Kidney epithelial cell (primary cell): ENCODE data around the gene IGSF11. TPM values are rescaled to one million over a fixed set of nuclear protein-coding genes. Genes with fewer than 3 reads are reported as not detected.
A peak's percentile ranks its signal among the peaks of the same experiment; 100 is the strongest.

Source experiments
- DNase-seq: peaks from one replicate; pipeline ENCODE4 v3.0.0-alpha.2; 2010; ENCODE audit warnings: low read depth
- H3K27me3 ChIP-seq: 2 replicates; pipeline ENCODE4 v1.6.0; 2011; ENCODE audit warnings: low read length; ENCODE audit not compliant: control insufficient read depth, insufficient read depth
- H3K36me3 ChIP-seq: 2 replicates; pipeline ENCODE4 v1.5.1; 2011; ENCODE audit warnings: low read length; ENCODE audit not compliant: control insufficient read depth, insufficient read depth
- H3K4me3 ChIP-seq: 2 replicates; pipeline ENCODE4 v1.5.1; 2011; ENCODE audit warnings: low read depth, mild to moderate bottlenecking, control low read depth, low read length
- total RNA-seq: library from RNA; depleted of rRNA; stranded (reverse); fragments of >200 nt; gene quantifications from 2 replicates; pipeline ENCODE4 v1.2.3, GENCODE V29; 2015
- TF ChIP-seq, protein P1 (sequence below): IDR thresholded peaks from 2 replicates; pipeline ENCODE4 v1.5.1; 2011; ENCODE audit warnings: mild to moderate bottlenecking, moderate library complexity, low read length, control low read depth, inconsistent platforms; ENCODE audit not compliant: insufficient read depth, poor library complexity, severe bottlenecking

Gene IGSF11
- total RNA-seq, 1 donor from 2014 or later, result not detected

DNA sequence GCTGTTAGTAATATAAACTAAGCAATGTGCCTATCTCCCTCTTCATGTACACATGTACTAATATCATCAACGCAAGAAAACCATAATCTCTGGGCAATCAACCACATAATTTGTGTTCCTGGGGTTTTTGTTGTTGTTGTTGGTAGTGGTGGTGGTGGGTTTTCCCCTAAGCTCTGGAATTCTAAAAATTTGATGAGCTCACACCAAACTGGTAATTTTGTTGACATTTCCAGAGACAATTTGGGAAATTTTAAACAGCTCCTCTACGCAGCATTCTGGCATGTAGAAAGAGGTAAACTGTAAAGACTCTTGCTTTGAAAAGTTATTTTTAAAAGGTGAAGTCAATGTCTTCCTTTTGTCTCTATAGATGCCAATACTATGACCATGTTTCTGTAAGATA lies 126.7 kb downstream of the IGSF11 start:
- no peaks in the 10 kb centered on the region for H3K27me3 ChIP-seq
- H3K4me3 ChIP-seq, result no peak overlapping the region
- TF ChIP-seq, protein P1, sequence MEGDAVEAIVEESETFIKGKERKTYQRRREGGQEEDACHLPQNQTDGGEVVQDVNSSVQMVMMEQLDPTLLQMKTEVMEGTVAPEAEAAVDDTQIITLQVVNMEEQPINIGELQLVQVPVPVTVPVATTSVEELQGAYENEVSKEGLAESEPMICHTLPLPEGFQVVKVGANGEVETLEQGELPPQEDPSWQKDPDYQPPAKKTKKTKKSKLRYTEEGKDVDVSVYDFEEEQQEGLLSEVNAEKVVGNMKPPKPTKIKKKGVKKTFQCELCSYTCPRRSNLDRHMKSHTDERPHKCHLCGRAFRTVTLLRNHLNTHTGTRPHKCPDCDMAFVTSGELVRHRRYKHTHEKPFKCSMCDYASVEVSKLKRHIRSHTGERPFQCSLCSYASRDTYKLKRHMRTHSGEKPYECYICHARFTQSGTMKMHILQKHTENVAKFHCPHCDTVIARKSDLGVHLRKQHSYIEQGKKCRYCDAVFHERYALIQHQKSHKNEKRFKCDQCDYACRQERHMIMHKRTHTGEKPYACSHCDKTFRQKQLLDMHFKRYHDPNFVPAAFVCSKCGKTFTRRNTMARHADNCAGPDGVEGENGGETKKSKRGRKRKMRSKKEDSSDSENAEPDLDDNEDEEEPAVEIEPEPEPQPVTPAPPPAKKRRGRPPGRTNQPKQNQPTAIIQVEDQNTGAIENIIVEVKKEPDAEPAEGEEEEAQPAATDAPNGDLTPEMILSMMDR, result no peak
- H3K36me3 ChIP-seq, result no peaks in the 10 kb centered on the region
- DNase-seq, result no peak

DNA sequence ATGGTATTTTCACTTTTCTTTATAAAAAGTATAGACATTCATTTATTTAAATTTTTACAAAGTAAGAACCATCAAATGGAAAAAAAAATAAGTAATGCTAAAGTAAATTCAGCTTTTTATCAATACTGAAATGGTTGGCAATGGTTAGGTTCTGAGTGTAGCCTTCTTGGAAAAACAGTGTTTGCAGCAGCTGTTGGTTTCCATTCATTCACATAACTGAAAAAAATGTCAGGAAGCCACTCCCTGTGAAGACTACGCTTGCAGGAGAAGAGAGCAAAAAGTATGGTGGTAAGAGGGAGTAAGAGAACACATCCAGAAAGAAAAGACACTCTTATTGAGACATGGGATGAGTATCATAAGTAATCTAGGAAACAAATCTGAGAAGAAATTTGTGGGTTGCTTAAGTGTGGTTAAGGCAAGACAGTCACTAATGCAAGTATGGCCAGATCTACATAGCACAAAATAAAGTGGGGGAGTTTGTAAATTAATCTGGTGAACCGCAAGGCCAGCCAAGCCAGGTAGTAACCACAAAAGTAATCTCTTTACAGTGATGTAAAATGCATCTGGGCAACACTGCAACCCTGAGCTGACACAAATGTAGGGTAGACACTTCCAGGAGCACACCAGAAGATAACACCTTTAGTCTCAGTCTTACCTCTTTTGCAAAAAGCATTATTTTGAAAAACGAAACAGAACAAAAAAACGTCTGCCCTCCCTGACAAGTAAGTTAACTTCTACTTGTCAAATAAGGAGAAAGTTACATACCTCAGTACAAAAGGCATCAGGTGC lies 133.7 kb downstream of the IGSF11 start:
- no peaks in the 10 kb centered on the region for H3K27me3 ChIP-seq
- DNase-seq, result no peak
- no peak overlapping the region for H3K4me3 ChIP-seq
- H3K36me3 ChIP-seq, result no peaks in the 10 kb centered on the region
- TF ChIP-seq, protein P1, result no peak

DNA sequence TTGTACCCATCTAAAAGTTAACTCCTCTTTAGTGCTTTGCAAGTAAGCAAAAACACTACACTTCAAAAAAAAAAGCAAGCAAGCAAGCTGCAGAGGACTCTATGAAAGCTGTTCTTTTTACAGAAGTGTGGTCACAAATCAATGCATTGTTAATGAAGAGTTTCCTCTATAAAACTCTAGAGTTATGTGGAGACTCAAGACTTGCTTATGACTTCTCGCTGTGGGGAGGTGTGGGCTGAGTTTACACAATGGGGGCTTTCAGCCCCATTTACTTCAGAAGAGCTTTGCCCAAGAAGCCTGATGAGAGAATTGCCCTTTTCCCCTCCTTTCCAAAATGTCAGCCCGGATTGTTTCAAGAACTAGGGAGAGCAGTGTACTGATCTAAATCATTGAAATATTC lies 144.4 kb downstream of the IGSF11 start:
- Histone ChIP-seq H3K36me3 (no peaks in the 10 kb centered on the region), H3K4me3 (no peak overlapping the region), H3K27me3 (no peaks in the 10 kb centered on the region)
- DNase-seq, result no peak
- TF ChIP-seq, protein P1, result no peak

DNA sequence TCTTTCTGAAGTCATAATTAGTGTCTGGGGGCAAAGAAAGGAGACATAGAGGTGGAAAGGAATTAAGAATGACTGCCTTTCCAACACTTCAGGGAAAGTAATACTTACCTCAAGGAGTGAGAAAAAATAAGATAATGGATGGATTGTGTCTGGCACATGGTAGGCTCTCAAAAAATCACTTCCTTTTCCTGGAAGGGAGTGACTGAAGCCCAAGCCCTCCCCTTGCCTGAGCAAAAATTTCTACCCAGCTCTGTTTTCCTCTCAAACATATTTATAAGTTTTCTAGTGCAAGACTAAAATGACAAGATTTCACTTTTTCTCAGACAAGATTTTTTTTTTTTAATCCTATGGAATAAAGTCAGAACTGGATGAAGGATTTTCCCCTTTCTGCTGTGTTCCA lies 145.0 kb downstream of the IGSF11 start:
- TF ChIP-seq, protein P1, result no peak

DNA sequence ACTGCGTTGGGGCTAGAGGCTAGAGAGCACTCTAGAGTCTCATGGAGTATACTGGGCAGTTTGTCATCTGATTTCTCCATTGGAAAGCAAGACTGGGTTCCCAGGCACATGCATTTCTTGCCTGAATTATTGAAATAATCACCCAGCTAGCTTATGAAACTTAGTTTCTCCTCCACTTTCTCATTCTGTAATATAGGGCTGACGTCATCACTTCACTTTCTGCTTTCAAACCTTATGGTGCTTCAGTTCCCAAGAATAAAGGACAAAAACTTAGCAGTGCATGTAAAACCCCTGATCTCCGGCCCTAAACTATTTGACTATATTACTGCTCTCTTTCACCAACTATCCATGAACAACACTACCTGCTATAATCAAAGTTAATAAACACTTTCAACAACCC lies 147.9 kb downstream of the IGSF11 start:
- DNase-seq, result no peak
- peaks cover under 1% of the 10 kb centered on the region for H3K27me3 ChIP-seq
- H3K36me3 ChIP-seq, result no peaks in the 10 kb centered on the region
- TF ChIP-seq, protein P1, result no peak
- no peak overlapping the region for H3K4me3 ChIP-seq

More for the DNA sequence above, 145.0 kb downstream of the IGSF11 start:
- H3K36me3 ChIP-seq, result no peaks in the 10 kb centered on the region
- no peak overlapping the region for H3K4me3 ChIP-seq
- H3K27me3 ChIP-seq, result no peaks in the 10 kb centered on the region
- DNase-seq, result no peak

DNA sequence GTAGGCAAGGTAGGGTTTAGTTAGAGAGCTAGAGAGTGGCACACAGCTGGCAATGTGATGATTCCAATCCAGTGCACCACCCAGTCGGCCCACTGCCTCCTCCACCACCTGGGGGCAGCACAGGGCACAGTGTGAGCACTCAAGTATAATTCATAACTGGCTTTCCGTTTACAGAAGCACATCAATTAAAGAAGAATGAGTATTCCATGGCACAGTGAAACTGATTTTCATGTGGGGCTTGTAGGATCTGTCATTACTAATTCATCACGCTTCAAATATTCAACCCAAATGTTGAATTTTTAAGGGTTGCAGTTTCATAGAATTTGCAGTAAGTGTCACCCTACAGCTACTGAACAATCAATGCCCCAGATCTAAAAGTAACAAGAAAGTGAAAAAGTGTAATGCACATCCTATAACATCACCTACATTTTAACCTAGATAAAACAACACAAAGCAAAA lies 149.9 kb downstream of the IGSF11 start:
- H3K36me3 ChIP-seq, result no peaks in the 10 kb centered on the region
- TF ChIP-seq, protein P1, result peak; percentile 97
- H3K4me3 ChIP-seq, result no peak overlapping the region
- no peak for DNase-seq
- peaks cover 2% of the 10 kb centered on the region for H3K27me3 ChIP-seq
